ENCODE results near the gene GGA1. TPM values are rescaled to one million over a fixed set of nuclear protein-coding genes. Genes with fewer than 3 reads are reported as not detected.

Gene GGA1
- polyA plus RNA-seq, 1 of the 3 experiments (the other 2 are of a cell fraction) = 81.1 TPM

GRCh38 chr22:37566329-37566837 is 42.3 kb upstream of the GGA1 start:
- Histone ChIP-seq H3K9me2 (no peaks in the 10 kb centered on the region), H3K4me1 (ENCODE audit: control insufficient read depth in 1 of 2, insufficient read depth in 2 of 2, low read depth in 1 of 2, low read length in 1 of 2) (peaks cover 3 to 28% of the 10 kb centered on the region in 2 experiments; a peak in 3 of 4 replicates), H3K4me2 (no peak overlapping the region), H3F3A (replicated peaks; ENCODE audit: insufficient read depth) (peaks cover 31% of the 10 kb centered on the region), H3K9me3 (no peaks in the 10 kb centered on the region), H3K36me3 (replicated peaks in 1 of 2; ENCODE audit: control insufficient read depth in 1 of 2, insufficient read depth in 2 of 2, low read length in 1 of 2) (peaks cover 7 to 26% of the 10 kb centered on the region in 2 experiments), H4K20me1 (ENCODE audit: insufficient read depth) (peaks cover 93% of the 10 kb centered on the region), H3K27ac (ENCODE audit: low read depth in 2 of 2, low read length in 1 of 2) (no peak overlapping the region), H3K9ac (no peak overlapping the region), H2AFZ (ENCODE audit: low read depth) (no peak overlapping the region), H3K79me2 (ENCODE audit: insufficient read depth) (peaks cover 69% of the 10 kb centered on the region), H3K27me3 (ENCODE audit: insufficient read depth) (no peaks in the 10 kb centered on the region), H3K4me3 (ENCODE audit: low read depth in 2 of 2, low read length in 1 of 2) (no peak overlapping the region)
- POLR2A ChIA-PET = interaction anchor here (0.8 kb wide), 2 partner anchors 24 to 46 kb away, joined by 3 read pairs; no protein-coding TSS in a partner anchor
- no peak for DNase-seq
- CTCF ChIA-PET = interaction anchor here (0.7 to 20.5 kb wide), 37 partner anchors 9 to 399 kb away, joined by 3 to 647 read pairs (median 9); partner anchors contain the start of genes ELFN2, GGA1 and LGALS2
- TF ChIP-seq RCOR1 (IDR thresholded peaks at IDR 0.05; ENCODE audit: low read length) (no peak), ELF1 (IDR thresholded peaks at IDR 0.05) (no peak), PBX3 (IDR thresholded peaks at IDR 0.05) (no peak), YY1 (IDR thresholded peaks at IDR 0.05; ENCODE audit: low read depth) (no peak), REST (IDR thresholded peaks at IDR 0.05; ENCODE audit: low read depth, low read length) (no peak), SMC3 (IDR thresholded peaks at IDR 0.05; ENCODE audit: low read depth, low read length) (no peak), USF1 (IDR thresholded peaks at IDR 0.05; ENCODE audit: borderline replicate concordance, low read depth) (no peak), MAX (IDR thresholded peaks at IDR 0.05; ENCODE audit: low read depth) (no peak), MXI1 (IDR thresholded peaks at IDR 0.05; ENCODE audit: low read depth, low read length) (no peak), CHD2 (IDR thresholded peaks at IDR 0.05; ENCODE audit: low read length, partially characterized antibody) (no peak), TAF1 (IDR thresholded peaks at IDR 0.05; ENCODE audit: borderline replicate concordance, low read depth, low read length) (no peak), SIN3A (IDR thresholded peaks at IDR 0.05; ENCODE audit: borderline replicate concordance, low read depth, low read length) (no peak), RXRA (IDR thresholded peaks at IDR 0.05; ENCODE audit: borderline replicate concordance, low read depth) (no peak), CTCF (IDR thresholded peaks at IDR 0.05) (no peak), TCF12 (IDR thresholded peaks at IDR 0.05) (no peak), TEAD4 (IDR thresholded peaks at IDR 0.05; ENCODE audit: borderline replicate concordance, insufficient read depth) (no peak), NFIC (IDR thresholded peaks at IDR 0.05; ENCODE audit: borderline replicate concordance) (no peak), MEF2A (IDR thresholded peaks at IDR 0.05; ENCODE audit: borderline replicate concordance, low read depth) (no peak), GATA2 (CRISPR knock-in tag; IDR thresholded peaks at IDR 0.05) (no peak), RAD21 (IDR thresholded peaks at IDR 0.05; ENCODE audit: low read length) (no peak)
- 94% methylated on average over 23 of the region's 28 CpGs for WGBS (ENCODE audit: low lambda C conversion rate)
